HG03565 (cell line): ENCODE results near the gene MMP11.

Experiments
- ATAC-seq: cut with Tn5 transposase; IDR thresholded peaks from one replicate; pipeline ENCODE4 v1.9.1; 2021; ENCODE audit warnings: mild to moderate bottlenecking, moderate library complexity; ENCODE audit not compliant: unreplicated experiment

The MMP11 gene

GRCh38 chr22:23756891-23757290 lies 15.8 kb upstream of the MMP11 start:
- no peak for ATAC-seq

GRCh38 chr22:23759566-23759965 lies 13.1 kb upstream of the MMP11 start:
- ATAC-seq: no peak

GRCh38 chr22:23760056-23760455 lies 12.6 kb upstream of the MMP11 start:
- no peak for ATAC-seq

GRCh38 chr22:23762842-23763578 lies 9.6 kb upstream of the MMP11 start, which contains the start of gene C22orf15:
TSS of gene C22orf15 (plus strand) at chr22:23762990. CDS start at chr22:23763307, 317 bp downstream.
- ATAC-seq: no peak

DNA sequence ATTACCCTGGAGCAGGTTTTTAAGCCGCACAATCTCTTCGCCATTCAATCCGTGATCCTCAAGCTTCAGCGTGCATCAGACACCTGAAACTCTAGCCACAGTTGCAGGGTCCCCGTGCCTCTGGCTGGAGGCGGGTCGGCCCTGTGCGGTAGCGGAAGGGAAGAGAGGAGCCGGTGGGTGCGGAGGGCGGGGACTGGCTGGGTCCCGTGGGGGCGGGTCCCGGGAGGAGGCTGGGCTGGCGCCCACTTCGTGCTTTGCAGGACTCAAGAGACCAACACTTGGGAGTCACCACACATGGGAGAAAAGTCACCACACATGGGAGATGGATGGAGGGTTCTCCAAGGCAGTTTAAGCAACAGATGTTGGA lies 9.1 kb upstream of the MMP11 start:
- ATAC-seq: no peak

DNA sequence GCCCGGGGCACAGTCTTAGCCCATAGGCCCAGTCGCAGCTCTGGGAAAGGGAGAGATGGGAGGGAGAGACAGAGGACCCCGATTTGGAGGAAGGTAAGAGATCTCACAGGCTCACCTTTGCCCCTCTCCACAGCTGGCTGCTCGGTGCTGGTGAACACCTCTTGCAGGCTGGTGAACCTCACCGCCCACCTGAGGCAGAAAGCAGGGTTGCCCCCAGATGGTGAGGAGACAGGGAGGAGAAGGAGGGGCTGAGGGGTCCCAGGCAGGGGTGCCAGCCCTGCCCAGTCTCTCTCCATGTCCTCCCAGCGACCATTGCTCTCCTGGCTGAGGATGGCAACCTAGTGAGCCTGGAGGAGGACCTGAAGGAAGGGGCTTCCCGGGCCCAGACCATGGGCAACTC lies 8.7 kb upstream of the MMP11 start:
- ATAC-seq: no peak

DNA sequence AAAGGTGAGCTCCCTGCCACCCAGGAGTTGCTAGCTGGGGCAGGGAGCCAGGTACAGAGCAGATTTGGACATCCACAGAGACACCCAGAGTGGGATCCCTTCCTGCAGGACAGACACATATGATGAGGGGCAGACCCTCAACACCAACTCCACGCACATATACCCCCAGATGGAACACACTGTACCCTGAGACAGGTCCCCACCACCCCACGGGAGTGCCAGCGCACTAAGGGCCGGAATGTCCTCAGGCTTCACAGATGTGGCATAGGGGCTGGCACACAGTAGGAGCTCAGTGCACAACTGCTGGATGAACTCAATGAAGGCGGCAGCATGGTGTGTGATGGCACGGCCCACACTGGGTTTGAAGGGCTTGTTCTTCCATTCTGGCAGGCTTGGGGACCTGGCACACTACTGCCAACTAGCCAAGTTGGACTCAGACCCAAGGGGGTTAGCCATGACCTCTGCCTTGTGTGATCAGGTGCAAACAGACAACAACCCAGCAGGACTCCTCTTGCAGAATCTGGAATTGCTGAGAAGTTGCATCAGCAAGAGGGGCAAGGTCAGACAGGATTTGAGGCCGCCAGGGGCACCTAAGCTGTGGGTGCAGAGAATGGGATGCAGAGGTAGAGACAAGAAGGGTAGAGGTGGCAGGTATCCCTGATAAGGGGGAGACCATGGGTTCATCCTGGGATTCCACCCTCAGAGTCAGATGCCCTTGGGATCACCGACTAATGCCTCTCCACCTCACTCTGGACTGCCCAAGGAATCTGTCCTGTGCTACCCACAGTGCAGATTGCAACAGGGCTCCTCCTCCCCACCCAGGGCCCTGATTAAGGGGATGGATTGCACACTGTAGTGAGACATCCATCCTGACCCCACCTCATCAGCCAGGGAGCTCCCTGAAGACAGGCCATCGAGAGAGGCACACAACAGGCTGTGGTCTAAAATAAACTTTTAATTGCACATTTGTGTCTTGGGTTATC lies 7.5 kb upstream of the MMP11 start:
- no peak for ATAC-seq

GRCh38 chr22:23767303-23767672 lies 5.4 kb upstream of the MMP11 start:
- ATAC-seq: no peak

GRCh38 chr22:23767673-23768548 lies 4.7 kb upstream of the MMP11 start, which contains the start of gene CHCHD10:
TSS of gene CHCHD10 (minus strand) at chr22:23767972. CDS start at chr22:23767874, 98 bp downstream.
- ATAC-seq: no peak

DNA sequence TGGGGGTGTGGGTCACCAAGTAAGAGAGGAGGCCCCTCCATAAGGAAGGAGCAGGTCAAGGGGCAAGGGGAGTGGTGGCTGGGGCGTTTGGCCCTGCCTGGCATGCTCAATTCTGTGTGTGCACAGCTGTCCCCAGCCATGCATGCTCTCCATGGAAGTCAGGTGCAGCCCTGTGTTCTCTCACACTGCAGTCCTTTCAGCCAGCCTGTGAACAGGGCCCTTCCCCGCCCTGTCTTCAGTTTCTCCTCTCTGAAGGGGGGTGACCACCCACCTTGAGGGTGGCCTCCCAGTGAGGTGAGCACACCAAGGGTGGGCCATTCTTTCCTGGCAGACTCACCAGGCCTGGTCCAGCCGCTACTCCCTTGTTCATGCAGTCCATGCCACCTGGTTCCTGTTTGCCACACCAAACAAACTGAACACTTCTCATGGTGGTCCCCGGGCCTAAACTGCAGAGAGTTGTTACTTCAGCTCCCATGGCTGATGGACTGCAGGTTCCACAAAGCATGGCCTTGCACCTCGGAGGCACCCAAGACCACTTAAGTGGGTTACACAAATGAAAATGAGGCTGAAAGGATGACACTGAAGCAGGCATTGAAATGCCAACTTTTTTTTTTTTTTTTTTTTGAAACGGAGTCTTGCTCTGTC lies 3.2 kb upstream of the MMP11 start:
- ATAC-seq: no peak

- ATAC-seq: no peak
Observed at GRCh38 chr22:23772315-23772648, 367 bp upstream of the MMP11 start.

DNA sequence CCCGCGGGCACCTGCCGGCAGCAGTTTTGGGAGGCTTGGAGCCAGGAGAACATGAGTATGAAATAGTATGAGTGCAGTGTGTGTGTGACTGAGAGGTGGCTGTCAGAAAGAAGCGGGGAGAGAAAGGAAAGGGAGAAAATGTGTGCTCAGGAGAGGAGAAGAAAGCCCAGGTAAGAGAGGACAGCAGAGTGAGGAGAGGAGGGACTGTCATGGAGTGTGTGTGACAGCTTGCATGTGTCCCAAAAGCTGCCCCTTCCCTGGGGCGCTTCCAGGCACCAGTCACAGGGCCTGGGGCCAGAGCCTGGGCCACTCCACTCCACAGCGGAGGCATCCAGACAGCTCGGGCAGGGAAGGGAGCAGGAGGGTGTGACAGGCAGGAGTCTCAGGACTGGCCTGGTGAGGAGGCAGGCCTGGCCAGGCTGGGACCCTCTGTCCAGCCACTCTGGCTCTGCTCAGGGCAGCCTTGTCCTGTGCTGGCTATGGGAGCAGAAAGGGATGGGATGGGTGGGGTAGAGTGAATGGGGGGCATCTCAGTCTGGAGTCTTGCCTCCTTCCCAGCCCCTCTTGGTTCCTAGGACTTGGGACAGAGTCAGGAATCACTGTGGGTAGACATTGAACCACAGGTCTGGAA lies 949 bp downstream of the MMP11 start:
- no peak for ATAC-seq

- no peak for ATAC-seq
Observed at GRCh38 chr22:23774114-23774921, 1.7 kb downstream of the MMP11 start.

DNA sequence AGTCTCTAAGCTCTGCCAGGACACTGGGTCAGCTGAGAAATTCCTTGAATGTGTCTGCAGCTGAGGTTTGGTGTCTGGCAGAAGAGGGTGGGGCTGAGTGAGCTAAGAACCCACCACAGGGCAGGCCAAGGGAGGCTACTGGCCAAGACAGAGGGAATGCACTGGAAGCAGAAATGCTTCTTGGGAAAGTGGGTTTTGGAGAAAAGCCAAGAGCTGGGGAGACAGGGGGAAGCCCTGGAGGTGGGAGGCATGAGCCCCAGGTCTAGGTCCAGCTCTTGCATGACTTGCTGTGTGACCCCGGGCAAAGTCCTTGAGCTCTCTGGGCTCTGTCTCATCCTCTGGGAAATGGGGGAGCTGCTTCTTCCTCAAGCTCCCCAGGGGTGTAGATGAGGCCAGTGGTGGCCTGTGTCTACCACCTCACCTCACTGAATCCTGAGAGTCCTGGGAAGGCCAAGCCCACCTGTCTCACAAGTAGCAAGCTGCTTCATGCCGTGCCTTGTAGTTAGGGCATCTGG lies 2.3 kb downstream of the MMP11 start:
- ATAC-seq: no peak

DNA sequence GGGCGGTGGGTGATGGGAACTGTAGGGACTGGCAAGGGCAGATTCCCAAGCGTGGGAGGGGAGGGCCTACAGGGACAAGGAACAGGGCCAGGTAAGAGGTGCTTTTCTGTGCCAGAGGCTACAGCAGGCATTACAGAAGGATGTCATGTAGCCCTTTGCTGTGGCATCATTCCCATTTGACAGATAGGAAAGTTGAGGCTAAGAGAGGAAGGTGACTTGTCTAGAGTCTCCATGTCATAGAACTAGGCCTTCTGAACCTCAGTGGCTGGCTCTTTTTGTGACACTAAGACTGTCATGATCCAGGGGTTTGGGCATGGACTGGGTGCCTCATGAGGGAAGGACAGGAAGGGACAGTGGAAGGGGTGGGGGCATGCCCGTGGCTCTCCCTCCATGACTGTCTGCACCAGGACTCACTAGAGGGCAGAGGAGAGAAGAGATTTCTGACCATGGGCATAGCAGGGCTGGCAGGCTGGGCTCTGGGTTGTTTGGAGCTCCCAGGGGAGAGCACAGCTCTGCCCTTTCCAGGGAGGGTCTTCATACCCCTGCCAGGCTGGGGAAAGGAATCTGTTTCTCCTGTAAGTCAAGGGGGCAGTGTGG lies 3.2 kb downstream of the MMP11 start:
- no peak for ATAC-seq

- no peak for ATAC-seq
Observed at GRCh38 chr22:23777776-23778576, 5.3 kb downstream of the MMP11 start.

DNA sequence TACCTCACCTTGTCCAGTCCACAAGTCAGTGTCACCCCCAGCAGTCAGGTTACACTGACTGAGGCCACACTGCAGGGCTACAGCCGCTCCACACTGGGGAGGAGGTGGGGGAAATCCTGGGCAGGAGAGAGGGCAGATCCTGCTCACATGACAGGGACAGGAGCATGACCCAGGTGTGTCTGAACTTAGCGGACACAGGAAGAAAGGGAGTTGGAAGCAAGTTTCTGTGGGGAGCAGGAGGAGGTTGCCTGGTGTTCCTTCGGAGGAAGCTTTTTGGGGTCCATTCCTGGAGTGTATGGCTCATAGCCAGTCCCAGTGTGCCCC lies 5.9 kb downstream of the MMP11 start:
- ATAC-seq: no peak

DNA sequence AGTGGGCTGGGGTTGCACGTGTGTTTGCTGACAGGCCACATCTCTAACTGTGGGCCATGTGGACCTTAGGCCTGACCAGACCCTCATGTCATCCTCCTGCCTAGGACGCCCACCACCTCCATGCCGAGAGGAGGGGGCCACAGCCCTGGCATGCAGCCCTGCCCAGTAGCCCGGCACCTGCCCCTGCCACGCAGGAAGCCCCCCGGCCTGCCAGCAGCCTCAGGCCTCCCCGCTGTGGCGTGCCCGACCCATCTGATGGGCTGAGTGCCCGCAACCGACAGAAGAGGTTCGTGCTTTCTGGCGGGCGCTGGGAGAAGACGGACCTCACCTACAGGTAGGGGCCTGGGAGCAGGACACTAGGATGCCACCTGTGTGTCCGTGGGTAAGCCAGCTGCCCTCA lies 6.4 kb downstream of the MMP11 start:
- no peak for ATAC-seq
